Glomerular endothelial cell (primary cell): ENCODE data around the gene ASB1. TPM values are rescaled to one million over a fixed set of nuclear protein-coding genes. Genes with fewer than 3 reads are reported as not detected.

Source experiments
- DNase-seq: peaks from one replicate; pipeline ENCODE4 v3.0.0-alpha.2; 2011; ENCODE audit warnings: low read depth, low spot score; ENCODE audit errors: extremely low read depth
- total RNA-seq: library from RNA; depleted of rRNA; stranded (reverse); fragments of >200 nt; gene quantifications from 2 replicates; pipeline ENCODE4 v1.2.3, GENCODE V29; 2015

ASB1 gene
- total RNA-seq, 1 donor from 2014 or later, result 23.2 TPM

DNA sequence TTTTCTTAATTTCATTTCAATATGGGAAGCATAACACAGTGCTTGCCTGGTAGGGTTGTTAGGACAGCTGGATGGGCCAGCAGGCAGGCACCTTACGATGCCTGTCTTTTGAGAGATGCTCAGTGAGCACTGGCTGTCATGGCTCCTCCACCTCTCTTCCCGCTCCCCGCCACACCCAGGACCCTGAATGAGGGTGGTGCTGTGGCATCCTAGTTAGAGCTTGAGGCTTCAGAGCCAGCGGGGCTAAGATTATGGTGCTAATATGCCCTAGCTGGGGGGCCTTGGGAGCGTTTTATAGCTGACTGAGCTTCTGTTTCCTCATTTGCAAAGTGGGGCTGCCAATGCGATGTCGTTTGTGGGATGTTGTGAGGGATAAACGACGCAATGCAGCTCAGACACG is 37.7 kb downstream of the ASB1 start:
- no peak for DNase-seq

DNA sequence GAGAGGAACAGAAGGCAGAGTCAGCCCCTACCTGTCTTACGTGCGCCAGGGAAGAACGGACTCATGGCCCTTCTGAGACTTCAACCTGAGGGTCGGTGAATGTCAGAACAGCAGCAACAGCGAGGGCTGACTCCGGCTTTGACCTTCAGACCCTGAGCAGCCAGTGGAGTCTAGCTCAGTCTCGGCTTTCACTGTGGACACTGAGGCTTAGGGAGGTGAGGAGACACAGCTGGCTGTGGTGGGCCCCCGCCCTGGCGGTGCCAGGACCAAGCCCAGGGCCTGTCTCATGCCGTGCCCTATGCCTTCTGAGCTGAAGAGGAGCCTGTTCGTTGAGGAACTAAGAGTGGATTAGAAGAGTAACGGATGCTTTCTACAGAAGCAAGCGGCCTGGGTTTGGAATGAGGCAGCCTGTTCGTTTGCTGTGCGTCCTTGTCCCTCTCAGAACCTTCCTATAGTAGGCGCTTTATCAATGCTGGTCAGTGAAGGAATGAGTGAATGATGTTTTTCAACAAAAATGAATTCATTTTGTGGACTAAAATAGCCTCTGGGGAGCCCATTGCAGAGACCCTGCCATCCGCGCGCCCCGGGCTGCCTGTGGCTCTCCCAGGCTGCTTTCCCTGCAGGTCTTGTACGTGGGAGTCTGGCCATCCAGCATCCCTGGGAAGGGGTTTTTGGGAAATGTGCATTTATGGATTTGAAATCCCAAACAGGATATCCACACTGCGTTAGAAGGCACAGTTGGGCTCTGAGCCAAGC is 38.9 kb downstream of the ASB1 start:
- no peak for DNase-seq

DNA sequence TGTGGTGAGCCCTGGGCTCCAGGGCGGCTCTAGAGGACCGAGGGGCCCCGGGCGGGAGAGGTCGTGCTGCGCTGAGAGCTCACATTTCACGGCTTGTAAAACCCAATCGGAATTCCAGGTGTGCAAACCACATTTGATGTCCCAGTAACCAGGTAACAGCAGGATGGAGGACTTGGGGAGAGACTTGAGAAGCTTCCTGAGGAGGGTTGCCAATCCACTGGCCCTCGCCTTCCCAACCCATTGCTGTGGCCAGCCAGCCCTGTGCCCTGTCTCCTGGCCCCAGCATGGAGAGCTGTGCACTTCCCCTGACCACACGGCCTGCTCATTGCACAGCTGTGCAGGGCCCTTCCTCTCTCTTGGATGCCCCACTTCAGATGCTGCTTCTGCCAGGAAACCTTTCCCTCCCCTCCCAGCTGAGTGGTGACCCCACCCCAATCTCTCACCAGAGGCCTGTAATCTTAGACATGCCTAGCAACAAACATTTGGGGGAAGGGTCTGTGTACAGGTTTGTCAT is 39.6 kb downstream of the ASB1 start:
- DNase-seq, result no peak

DNA sequence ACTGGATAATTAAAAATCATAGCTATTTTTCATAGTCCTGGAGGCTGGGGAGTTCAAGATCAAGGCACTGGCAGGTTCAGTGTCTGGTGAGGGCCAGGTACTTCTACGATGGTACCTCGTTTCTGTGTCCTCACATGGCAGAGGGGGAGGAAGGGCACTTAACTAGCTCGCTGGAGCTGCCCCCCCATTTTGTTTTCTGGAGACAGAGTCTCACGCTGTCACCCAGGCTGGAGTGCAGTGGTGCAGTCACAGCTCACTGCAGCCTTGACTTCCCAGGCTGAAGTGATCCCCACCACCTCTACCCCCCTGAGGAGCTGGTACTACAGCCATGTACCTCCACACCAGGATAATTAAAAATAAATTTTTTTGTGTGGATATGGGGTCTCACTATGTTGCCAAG is 40.3 kb downstream of the ASB1 start:
- no peak for DNase-seq

DNA sequence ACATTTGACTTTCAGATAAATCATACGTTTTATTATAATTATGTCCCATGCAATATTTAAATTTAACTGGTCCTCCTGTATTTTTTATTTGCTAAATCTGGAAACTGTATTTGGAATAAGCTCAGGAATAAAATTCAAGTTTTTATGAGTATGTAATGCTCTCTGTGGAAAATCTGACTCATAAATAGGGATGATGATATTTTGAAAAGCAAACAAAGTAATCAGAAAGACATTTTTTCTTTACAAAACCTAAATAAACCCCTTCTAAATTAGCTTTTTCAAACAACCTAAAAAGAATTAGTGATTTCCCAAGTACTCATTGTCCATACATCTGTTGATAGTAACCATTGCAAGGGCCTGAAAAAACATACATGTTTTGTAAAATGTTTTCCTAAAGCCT is 41.1 kb downstream of the ASB1 start:
- DNase-seq, result no peak

DNA sequence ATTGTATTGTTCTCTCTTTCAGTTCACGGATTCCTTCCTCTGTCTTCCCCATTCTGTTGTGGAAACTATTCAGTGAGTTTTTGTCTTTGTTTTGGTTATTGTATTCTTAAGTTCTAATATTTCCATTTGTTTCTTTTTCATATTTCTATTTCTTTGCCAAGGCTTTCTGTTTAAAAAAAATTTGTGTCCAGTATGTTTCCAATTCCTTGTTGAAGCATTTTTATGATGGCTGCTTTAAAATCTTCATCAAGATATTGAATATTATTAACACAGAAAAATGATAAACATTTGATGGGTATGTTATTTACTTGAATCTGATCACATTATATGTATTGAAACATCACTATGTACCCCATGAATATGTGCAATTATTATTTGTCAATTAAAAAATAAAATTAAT is 42.4 kb downstream of the ASB1 start:
- no peak for DNase-seq

DNA sequence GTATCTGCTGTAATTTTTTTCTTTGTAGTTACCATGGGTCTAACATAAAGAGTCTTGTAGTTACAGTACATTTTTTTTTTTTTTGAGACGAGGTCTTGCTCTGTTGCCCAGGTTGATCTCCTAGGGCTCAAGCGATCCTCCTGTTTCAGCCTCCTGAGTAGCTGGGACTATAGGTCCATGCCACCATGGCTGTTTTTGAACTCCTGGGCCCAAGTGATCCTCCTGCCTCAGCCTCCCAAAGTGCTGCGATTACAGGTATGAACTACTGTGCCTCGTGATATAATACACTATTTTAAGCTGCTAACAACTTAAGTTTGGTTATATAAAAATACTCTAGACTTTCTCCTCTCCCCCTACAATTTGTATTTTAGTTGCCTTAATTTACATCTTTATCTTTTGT is 46.3 kb downstream of the ASB1 start:
- no peak for DNase-seq

DNA sequence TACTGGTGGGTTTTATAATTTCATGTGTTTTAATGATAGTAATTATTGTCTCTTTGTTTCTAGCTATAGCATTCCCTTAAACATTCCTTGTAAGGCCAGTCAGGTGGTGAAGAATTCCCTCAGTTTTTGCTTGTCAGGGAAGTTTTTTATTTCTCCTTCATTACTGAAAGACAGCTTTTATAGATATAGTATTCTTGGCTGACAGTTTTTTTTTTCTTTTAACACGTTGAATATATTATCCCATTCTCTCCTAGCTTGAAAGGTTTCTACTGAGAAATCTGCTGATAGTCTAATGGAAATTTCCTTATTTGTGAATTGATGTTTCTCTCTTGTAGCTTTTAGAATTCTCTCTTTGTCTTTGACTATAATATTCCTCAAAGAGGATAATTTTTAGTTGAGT is 46.8 kb downstream of the ASB1 start:
- DNase-seq, result no peak

DNA sequence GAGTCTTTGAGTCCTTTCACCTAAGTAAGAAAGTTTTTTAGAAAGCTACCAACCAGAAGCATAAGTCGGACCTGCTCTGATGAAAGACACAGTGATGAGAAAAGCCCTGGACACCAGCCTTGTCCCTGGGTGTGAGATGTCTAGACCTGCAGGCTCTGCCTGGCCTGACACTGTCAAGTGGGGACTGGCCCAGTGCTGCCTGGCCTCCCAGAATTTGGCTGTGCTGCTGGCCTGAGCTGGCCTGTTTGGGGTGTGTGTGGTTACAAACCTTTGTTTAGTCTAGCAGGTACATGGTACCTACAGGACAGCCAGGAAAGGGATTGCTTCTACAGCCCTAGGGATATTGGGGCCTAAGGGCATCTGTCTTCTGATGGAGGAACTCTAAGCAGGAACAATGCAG is 48.3 kb downstream of the ASB1 start:
- no peak for DNase-seq

DNA sequence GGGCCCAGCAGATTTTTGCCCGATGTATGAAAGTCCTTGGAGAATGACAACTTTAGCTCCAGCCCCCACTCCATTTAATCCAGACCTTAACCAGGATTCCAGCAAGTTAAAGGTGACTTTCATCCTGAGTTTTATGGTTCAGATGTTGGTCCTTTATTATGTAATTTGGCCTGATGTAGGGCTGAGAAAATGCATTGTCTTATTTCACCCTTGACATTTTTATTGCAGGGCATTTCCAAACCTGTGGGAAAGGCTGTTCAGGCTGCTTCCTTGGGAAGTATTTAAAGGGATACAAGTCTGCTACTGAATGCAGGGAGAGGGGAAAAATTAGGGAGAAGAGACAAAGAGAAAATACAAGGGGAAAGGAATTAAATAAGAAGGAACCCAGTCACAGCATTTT is 48.8 kb downstream of the ASB1 start:
- DNase-seq, result no peak

DNA sequence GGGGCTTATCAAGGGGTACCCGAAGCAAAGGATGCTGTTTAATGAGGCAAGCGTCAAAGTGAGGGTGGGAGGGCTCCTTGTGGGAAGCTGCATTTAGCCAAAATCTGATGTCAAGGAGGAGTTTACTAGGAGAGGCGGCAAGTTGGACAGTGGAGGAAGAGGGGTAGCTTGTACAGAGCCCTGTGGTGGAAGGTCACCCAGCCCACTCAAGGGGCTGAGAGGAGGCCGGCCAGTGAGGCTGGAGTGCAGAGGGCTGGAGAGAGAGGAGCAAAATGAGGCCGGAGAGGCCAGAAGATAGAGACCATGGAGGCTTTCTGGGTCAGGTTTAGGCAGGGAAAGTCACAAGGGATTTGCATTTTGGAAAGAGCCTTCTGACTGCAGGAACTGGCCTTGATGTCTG is 49.5 kb downstream of the ASB1 start:
- DNase-seq, result no peak

DNA sequence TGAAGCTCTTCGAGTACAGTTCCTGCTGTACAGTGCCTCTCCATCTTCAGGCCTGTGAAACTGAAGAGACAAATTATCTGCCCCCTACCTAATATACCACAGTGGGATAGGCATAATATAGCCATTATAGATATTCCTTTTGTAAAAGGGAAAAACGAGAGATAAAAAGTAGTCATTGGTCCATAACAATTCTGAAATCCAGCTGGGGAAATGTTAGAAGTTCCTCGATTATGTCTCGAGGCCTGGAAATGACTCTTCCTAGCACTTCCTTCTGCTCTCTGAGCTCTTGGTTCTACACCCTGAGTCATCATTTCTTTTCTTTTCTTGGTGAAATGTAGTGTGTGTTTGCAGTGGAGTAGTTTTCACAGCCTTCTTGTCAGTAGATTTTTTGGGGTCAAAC is 51.5 kb downstream of the ASB1 start:
- DNase-seq, result no peak

DNA sequence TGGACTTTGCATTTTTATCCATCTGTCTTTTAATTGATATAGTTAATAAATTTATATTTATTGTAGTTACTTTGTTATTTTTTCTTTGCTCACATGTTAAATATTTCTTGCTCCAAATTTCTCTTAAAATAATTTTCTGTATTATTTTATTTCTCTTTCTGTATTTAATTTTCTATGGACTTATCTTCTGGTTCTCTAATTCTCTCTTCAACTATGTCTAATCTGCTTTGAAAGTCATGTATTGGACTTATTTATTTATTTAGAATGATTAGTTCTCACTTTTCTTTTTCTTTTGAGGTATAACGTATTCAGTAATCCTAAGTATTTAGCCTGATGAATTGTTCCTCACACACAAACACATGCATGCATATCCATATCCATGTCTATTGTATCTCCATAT is 53.1 kb downstream of the ASB1 start:
- no peak for DNase-seq

DNA sequence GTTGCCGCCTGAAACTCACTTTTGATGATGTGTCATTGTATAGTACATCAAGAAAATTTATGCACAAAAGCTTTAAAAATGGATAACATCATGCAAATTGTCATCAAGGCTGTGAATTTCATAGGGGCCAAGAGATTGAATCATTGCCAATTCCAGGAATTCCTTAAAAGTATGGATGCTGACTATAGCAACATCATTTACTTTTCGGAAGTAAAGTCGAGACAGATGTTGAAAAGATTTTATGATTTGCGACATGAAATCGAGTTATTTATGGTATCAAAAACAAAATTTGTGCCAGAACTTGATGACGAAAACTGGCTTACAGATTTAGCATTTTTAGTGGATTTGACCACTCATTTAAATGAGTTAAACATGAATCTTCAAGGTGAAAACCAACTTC is 56.3 kb downstream of the ASB1 start:
- no peak for DNase-seq

DNA sequence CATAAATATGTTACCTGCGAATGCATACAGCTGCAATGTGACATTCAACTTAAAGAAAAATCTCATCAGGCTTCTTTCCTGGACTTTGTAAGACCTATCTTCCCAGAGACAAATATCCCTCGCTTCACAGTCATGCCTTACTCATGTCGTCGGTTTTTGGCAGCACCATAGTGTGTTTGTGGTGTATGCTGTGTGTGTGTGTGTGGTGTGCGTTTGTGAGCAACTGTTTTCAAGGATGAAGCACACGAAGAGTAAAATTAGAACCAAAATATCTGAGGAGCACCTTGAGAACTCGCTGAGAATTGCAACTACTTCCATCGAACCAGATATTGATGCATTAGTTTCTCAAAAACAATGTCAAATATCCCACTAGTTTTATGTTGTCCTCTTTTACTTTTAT is 56.9 kb downstream of the ASB1 start:
- DNase-seq, result no peak

DNA sequence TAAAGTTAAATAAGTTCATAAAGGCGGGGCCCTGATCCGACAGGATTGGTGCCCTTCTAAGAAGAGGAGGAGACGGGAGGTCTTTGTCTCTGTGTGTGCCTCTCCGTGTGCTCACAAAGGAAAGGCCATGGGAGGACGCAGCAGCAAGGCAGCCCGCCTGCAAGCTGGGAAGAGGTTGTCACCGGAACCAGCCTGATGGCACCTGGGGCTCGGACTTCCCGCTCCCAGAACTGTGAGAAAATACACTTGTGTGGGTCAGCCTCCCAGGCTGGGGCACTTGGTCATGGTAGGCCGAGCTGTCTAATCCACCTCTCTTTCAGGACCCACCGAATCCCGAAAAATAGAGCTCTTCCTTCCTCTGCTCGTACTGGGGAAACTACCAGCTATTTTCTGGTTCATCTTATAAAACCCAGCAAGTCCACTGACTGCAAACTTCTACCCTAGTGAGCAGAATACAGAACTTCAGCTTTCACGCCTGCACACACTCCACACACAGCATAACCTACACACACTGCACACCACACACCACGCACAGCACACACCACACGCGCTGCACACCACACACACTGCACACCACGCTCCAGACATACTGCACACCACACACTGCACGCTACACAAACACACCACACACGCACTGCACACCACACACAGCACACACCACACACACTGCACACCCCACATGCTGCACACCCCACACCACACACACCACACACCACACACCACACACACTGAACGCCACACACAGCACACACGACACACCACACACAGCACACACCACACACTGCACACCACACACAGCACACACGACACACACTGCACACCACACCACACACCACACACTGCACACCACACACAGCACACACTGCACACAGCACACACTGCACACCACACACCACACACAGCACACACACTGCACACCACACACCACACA is 58.1 kb downstream of the ASB1 start:
- no peak for DNase-seq

DNA sequence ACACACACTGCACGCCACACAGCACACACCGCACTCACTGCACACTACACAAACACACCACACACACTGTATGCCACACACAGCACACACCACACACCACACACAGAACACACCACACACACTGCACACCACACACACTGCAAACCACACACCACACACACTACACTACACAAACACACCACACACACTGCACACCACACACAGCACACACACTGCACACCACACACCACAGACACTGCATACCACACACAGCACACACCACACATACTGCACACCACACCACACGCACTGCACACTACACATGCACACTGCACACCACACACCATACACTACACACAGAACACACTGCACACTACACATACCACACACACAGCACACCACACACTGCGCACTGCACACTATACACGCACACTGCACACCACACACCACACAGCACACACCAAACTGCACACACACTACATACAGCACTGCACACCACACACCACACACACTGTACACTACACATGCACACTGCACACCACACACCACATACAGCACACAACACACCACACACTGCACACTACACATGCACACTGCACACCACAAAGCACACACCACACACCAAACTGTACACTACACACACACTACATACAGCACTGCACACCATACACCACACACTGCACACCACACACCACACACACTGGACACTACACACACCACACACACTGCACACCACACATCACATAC is 59.6 kb downstream of the ASB1 start:
- DNase-seq, result no peak

DNA sequence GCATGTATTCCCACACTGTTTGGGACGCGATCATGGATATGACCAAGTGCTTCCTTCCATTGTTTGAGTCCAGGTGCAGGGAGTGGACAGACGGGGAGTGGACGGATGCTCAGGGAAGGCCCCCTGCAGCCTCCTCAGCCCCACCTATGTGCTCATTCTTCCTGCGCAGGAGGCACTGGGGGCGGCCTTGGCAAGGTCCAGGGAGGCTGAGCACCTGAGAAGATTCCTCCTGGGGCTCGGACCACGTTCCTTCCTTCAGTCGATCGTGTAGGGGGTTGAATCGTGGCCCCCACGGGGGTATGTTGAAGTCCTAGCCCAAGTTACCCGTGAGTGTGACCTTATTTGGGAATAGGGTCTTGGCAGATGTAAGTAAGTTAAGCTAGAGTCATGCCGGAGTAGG is 60.4 kb downstream of the ASB1 start:
- no peak for DNase-seq

DNA sequence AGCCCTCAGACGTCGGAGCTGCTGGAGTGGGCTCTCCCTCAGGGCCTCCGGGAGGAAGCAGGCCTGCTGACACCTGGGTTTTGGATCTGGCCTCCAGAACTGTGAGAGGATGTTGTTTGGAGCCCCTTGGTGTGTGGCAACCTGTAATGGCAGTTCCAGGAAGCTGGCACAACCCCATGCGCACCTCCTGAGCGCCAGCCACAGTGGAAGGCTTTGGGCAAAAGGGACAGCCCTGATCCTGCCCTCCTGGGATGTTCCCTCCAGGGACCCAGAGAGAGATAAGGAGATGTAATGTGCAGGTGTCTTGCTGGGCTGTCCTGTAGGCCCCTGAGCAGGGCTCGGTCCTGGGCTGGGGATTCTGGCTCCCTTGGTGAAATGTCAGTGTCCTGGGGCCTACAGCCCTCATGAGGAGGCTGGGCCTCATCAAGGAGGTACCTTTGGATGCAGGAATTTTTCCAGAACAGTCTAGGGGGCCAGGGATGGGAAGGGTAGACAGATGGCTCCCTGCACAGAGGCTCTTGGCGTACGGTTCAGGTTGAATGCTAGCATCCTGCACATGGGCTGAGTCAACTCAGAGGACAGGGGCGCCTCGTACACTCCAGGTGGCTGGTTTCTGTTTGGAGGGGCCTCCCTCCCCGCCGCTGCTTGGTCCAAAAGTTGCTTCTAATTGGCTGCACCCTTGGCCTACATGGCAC is 61.1 kb downstream of the ASB1 start:
- DNase-seq, result no peak

DNA sequence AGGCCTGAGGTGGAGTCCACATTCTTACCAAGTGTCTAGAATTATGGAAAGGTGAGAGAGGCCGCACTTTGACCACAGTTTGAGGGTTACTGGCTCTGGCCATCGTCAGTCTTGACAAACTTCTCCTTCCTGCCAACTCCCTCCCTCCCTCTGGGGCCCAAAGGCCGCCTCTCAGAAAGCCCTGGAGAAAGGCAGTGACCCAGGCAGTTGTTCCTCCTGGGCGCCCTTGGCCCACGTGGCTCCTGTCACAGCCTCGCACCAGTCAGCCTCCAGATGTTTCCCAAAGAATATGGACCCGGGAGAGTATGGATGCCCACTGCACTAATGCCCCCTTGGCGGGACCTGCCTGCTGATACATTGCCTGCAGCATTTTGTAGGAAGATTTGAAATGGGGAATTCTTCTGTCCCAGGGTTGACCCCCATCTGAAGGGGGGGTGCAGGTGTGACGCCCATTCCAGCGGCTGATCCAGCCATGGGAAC is 61.7 kb downstream of the ASB1 start:
- no peak for DNase-seq

DNA sequence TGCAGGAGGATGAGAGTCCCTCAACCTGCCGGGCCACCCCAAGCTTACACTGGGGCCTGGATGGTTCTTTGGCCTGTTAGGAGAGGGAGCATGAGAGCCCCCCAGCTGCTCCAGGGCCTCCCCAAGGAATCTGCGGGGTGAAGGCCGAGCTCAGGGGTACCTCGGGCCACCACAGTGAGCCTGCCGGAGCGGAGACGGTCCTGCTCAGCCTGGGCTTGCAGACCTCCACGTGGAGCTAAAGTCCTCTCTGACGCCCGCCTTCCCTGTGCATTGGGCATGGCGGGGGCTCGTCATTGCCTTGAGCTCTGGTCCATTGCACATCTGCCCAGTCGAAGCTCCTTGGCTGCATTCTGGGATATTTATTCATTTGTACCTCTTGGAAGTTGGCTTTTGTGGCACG is 62.7 kb downstream of the ASB1 start:
- DNase-seq, result no peak
